Mesenchymal stem cell (in vitro differentiated cells and primary cell): ENCODE data around the gene AIFM3.

Source experiments
- DNase-seq: peaks from one replicate; pipeline ENCODE4 v3.0.0-alpha.2; 2013
- H2AFZ ChIP-seq: one replicate; pipeline ENCODE4 v1.6.1; 2013; ENCODE audit warnings: low read depth, mild to moderate bottlenecking, control low read depth, inconsistent platforms, low read length, moderate library complexity
- H2AK5ac ChIP-seq: 2 replicates; pipeline ENCODE4 v1.6.1; 2013; ENCODE audit warnings: low read length, moderate library complexity, mild to moderate bottlenecking, inconsistent platforms; ENCODE audit not compliant: severe bottlenecking
- H2BK120ac ChIP-seq: one replicate; pipeline ENCODE4 v1.6.1; 2013; ENCODE audit warnings: low read depth, mild to moderate bottlenecking, inconsistent platforms, low read length, moderate library complexity
- H2BK12ac ChIP-seq, 2 experiments: one replicate each; pipeline ENCODE4 v1.6.1; 2013; ENCODE audit warnings: inconsistent platforms in 2 of 2, low read length in 2 of 2, mild to moderate bottlenecking in 2 of 2, moderate library complexity in 2 of 2, control low read depth in 1 of 2
- H2BK15ac ChIP-seq: one replicate; pipeline ENCODE4 v1.6.1; 2013; ENCODE audit warnings: mild to moderate bottlenecking, low read depth, inconsistent platforms; ENCODE audit not compliant: poor library complexity, severe bottlenecking
- H2BK5ac ChIP-seq: 2 replicates; pipeline ENCODE4 v1.6.1; 2013; ENCODE audit warnings: low read depth, mild to moderate bottlenecking, low read length, control low read depth, inconsistent platforms; ENCODE audit not compliant: poor library complexity, severe bottlenecking
- H3K14ac ChIP-seq, 2 experiments: one replicate each; pipeline ENCODE4 v1.6.1; 2013; ENCODE audit warnings: inconsistent platforms in 2 of 2, low read length in 2 of 2, control low read depth in 1 of 2, mild to moderate bottlenecking in 1 of 2, moderate library complexity in 1 of 2
- H3K18ac ChIP-seq, 2 experiments: one replicate each; pipeline ENCODE4 v1.6.1; 2013; ENCODE audit warnings: inconsistent platforms in 2 of 2, low read length in 2 of 2, control low read depth in 1 of 2, low read depth in 1 of 2, mild to moderate bottlenecking in 1 of 2
- H3K23ac ChIP-seq, 2 experiments: one replicate each; pipeline ENCODE4 v1.6.1; 2013; ENCODE audit warnings: inconsistent platforms in 2 of 2, low read length in 2 of 2, mild to moderate bottlenecking in 2 of 2, moderate library complexity in 2 of 2, control low read depth in 1 of 2
- H3K27ac ChIP-seq: 2 replicates; pipeline ENCODE4 v1.5.1; 2013; ENCODE audit warnings: mild to moderate bottlenecking, moderate library complexity, low read length, control low read depth, inconsistent platforms; ENCODE audit not compliant: poor library complexity, severe bottlenecking
- H3K27me3 ChIP-seq, 2 experiments: 2 replicates each; pipeline versions ENCODE4 v1.6.1 to v1.7.0; 2013; ENCODE audit warnings: low read length in 2 of 2, mild to moderate bottlenecking in 2 of 2, moderate library complexity in 2 of 2, control low read depth in 1 of 2, inconsistent platforms in 1 of 2; ENCODE audit not compliant: control insufficient read depth in 1 of 2, insufficient read depth in 1 of 2
- H3K36me3 ChIP-seq, 2 experiments: 2 replicates each; pipeline versions ENCODE4 v1.6.1 to v1.7.0; 2013; ENCODE audit warnings: low read length in 2 of 2, control low read depth in 1 of 2, inconsistent platforms in 1 of 2, low read depth in 1 of 2, mild to moderate bottlenecking in 1 of 2; ENCODE audit not compliant: insufficient read depth in 2 of 2, control insufficient read depth in 1 of 2
- H3K4ac ChIP-seq, 2 experiments: one replicate each; pipeline ENCODE4 v1.6.1; 2013; ENCODE audit warnings: inconsistent platforms in 2 of 2, low read length in 2 of 2, mild to moderate bottlenecking in 2 of 2, moderate library complexity in 2 of 2, control low read depth in 1 of 2, low read depth in 1 of 2
- H3K4me1 ChIP-seq: 2 replicates; pipeline ENCODE4 v1.6.1; 2013; ENCODE audit warnings: low read depth, low read length, control low read depth; ENCODE audit not compliant: control insufficient read depth, insufficient read depth
- H3K4me2 ChIP-seq: 2 replicates; pipeline ENCODE4 v1.6.1; 2013; ENCODE audit warnings: low read length, mild to moderate bottlenecking, inconsistent platforms; ENCODE audit not compliant: poor library complexity, severe bottlenecking
- H3K4me3 ChIP-seq, 2 experiments: 2 replicates each; pipeline versions ENCODE4 v1.5.1 to v1.7.0; 2013; ENCODE audit warnings: low read length in 2 of 2, mild to moderate bottlenecking in 2 of 2, control low read depth in 1 of 2, low read depth in 1 of 2; ENCODE audit not compliant: insufficient read depth in 1 of 2
- H3K79me1 ChIP-seq: replicated peaks from 2 replicates; pipeline ENCODE4 v1.6.1; 2013; ENCODE audit warnings: mild to moderate bottlenecking, control low read depth, low read length, inconsistent platforms; ENCODE audit not compliant: poor library complexity, severe bottlenecking
- H3K9ac ChIP-seq: 2 replicates; pipeline ENCODE4 v1.7.0; 2013; ENCODE audit warnings: mild to moderate bottlenecking, low read length, moderate library complexity
- H3K9me3 ChIP-seq: 2 replicates; pipeline ENCODE4 v1.7.0; 2013; ENCODE audit warnings: mild to moderate bottlenecking, low read length; ENCODE audit not compliant: control insufficient read depth
- H4K8ac ChIP-seq: one replicate; pipeline ENCODE4 v1.6.1; 2013; ENCODE audit warnings: inconsistent platforms, mild to moderate bottlenecking, low read length, moderate library complexity
- H4K91ac ChIP-seq: one replicate; pipeline ENCODE4 v1.6.1; 2013; ENCODE audit warnings: mild to moderate bottlenecking, low read length, inconsistent platforms
- WGBS: methylation state at CpG from one replicate; pipeline ENCODE4 v1.1.7; 2013; ENCODE audit warnings: mixed read lengths; 5-methylcytosine and 5-hydroxymethylcytosine counted together

AIFM3 gene

DNA sequence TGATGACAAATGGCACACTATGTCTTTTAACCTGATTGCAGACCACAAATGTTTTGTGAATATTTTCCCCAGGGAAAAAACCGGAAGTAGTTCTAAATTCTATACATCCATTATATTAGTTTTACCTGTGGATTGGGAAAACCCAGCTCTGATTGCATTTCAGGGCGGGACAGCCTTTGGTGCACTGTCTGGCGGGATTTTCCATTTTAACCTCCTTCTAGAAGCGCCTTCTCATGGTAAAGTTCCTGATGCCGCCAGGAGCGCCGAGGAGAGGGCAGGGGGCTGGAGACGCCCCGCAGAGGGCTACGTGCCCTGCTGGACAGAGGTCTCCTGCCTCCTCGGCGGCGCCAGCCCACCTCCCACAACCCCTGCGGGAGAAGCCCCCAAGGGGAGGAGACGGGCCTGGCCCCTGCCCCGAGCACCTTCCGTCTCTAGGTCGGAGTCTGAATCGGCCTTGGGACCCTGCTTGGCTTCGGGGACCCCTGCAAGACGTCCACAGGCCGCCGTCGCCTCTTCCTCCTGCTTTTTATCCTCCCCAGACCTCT is 46.7 kb downstream of the AIFM3 start:
- no peak for DNase-seq
- peak overlapping the region in 1 of 2 experiments; percentile 74 for H3K4ac ChIP-seq
- peak overlapping the region; percentile 69 for H2BK120ac ChIP-seq
- peaks cover 3 to 6% of the 10 kb centered on the region in 2 experiments for H3K36me3 ChIP-seq
- peak overlapping the region in 1 of 2 experiments; percentile 65 for H2BK12ac ChIP-seq
- H4K91ac ChIP-seq: peak overlapping the region; percentile 65
- peak overlapping the region in 1 of 2 experiments; percentile 77 for H3K23ac ChIP-seq
- peaks cover 0 to 6% of the 10 kb centered on the region in 2 experiments for H3K27me3 ChIP-seq
- peak overlapping the region; percentile 69 for H4K8ac ChIP-seq
- peak overlapping the region; percentile 55 to 85 for H3K4me3 ChIP-seq
- no peaks in the 10 kb centered on the region for H3K9me3 ChIP-seq
- H2AFZ ChIP-seq: peak overlapping the region; percentile 85
- no peak overlapping the region for H3K27ac ChIP-seq
- H3K9ac ChIP-seq: peak overlapping the region; percentile 88
- H3K79me1 ChIP-seq: peaks cover 2% of the 10 kb centered on the region
- H2BK15ac ChIP-seq: peak overlapping the region; percentile 90
- peaks cover 27% of the 10 kb centered on the region for H3K4me1 ChIP-seq
- H3K18ac ChIP-seq: peak overlapping the region; percentile 87 to 88
- peak overlapping the region; percentile 57 for H3K4me2 ChIP-seq
- no peak overlapping the region for H2BK5ac ChIP-seq
- peak overlapping the region in 1 of 2 experiments; percentile 69 for H3K14ac ChIP-seq
- 8% methylated on average over 23 of the region's 24 CpGs for WGBS
- H2AK5ac ChIP-seq: no peak overlapping the region

DNA sequence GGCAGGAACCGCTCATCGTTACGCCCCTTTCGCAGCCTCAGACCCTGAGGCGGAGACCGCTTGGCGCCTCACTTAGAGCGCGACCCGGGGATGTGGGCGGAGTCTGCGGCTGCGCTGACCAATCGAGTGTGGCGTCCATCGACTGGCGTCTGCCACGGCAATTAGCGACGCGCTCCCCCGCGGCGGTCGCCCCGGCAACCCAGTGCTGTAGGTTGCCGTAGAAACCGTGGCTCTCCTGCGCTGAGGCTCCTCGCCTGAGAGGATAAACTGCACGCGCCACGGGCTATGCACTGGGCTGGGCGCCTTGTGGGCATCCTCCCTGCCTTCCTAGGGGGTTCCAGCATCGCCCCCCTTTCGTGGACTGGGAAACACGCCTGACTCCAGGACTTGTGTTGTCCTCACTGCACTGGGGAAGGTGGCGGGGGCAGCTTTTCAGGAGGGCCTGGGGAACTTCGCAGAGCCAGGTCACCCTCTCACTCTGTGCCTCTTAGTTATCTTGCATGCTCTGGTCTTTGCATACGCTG is 47.2 kb downstream of the AIFM3 start:
- Histone ChIP-seq H3K9me3 (no peaks in the 10 kb centered on the region), H2AFZ (peak overlapping the region; percentile 85), H2BK5ac (no peak overlapping the region), H3K36me3 (peaks cover 0 to 3% of the 10 kb centered on the region in 2 experiments), H3K23ac (no peak overlapping the region), H3K4me2 (peak overlapping the region; percentile 57), H3K4ac (no peak overlapping the region), H4K8ac (peak overlapping the region; percentile 46), H2BK120ac (no peak overlapping the region), H3K14ac (no peak overlapping the region), H3K18ac (peak overlapping the region; percentile 59 to 94), H3K4me3 (peak overlapping the region; percentile 55 to 85), H3K79me1 (peaks cover 2% of the 10 kb centered on the region), H3K9ac (peak overlapping the region; percentile 88), H3K27ac (peak overlapping the region; percentile 70), H3K4me1 (peaks cover 27% of the 10 kb centered on the region), H2AK5ac (no peak overlapping the region), H2BK15ac (no peak overlapping the region), H3K27me3 (peaks cover 0 to 11% of the 10 kb centered on the region in 2 experiments), H2BK12ac (peak overlapping the region in 1 of 2 experiments; percentile 7), H4K91ac (peak overlapping the region; percentile 40)
- 2% methylated on average over 40 of the region's 40 CpGs for WGBS
- DNase-seq: peak; percentile 98

DNA sequence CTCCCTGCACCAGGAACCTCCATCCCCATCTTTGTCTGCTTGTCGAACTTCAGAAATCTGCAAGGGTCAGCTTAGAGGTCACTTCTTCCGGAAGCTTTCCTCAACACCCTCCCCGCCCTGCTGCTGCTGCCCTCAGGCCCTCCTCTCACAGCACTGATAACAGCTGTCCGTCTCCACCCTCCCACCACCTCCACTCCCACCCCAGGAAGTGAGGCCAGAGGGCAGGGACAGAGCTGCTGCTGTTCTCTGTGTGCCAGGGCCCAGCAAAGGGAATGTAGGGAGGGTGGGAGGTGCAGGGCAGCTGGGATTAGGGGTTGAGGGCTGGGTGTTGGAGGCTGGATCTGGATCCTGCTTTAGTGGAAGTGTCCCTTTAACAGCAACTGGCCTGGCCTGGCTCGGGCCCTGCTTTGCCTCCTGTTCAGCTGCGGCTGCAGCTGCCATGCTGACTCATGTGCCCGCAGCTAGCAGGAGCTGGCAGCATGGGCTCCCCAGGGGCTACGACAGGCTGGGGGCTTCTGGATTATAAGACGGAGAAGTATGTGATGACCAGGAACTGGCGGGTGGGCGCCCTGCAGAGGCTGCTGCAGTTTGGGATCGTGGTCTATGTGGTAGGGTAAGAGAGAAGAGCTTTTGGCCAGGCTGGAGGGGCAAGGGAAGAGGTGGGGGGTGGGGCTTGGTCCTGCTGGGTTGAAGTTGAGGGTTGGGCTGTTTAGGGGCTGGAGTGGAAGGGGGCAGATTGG is 47.8 kb downstream of the AIFM3 start, which contains the start of gene P2RX6:
Gene P2RX6, plus strand, starts transcription at position 440 of the 740 bp plus-strand sequence. Its CDS starts 10 bp downstream, at position 450.
- Histone ChIP-seq H3K79me1 (peaks cover 2% of the 10 kb centered on the region), H2AK5ac (peak within 1 kb of the TSS; percentile 68), H3K14ac (peak within 1 kb of the TSS in 1 of 2 experiments; percentile 69), H3K4me3 (peak within 1 kb of the TSS; percentile 55 to 85), H2AFZ (peak within 1 kb of the TSS; percentile 85), H3K23ac (peak within 1 kb of the TSS in 1 of 2 experiments; percentile 77), H3K4me1 (peaks cover 27% of the 10 kb centered on the region), H3K4ac (peak within 1 kb of the TSS; percentile 74 to 84), H4K8ac (peak within 1 kb of the TSS; percentile 86), H2BK5ac (no peak within 1 kb of the TSS), H3K27ac (peak within 1 kb of the TSS; percentile 70), H3K9ac (peak within 1 kb of the TSS; percentile 88), H3K9me3 (no peaks in the 10 kb centered on the region), H3K18ac (peak within 1 kb of the TSS; percentile 94 to 98), H4K91ac (peak within 1 kb of the TSS; percentile 60), H2BK12ac (peak within 1 kb of the TSS; percentile 59 to 70), H3K36me3 (peaks cover 0 to 3% of the 10 kb centered on the region in 2 experiments), H2BK120ac (peak within 1 kb of the TSS; percentile 92), H3K27me3 (peaks cover 0 to 11% of the 10 kb centered on the region in 2 experiments), H2BK15ac (peak within 1 kb of the TSS; percentile 26), H3K4me2 (peak within 1 kb of the TSS; percentile 57)
- DNase-seq: peak; percentile 76
- WGBS: 18% methylated on average over 11 of the region's 12 CpGs
